HG02678 (cell line): ENCODE data around the gene LRP3.

ENCODE experiments used
- ATAC-seq: cut with Tn5 transposase; IDR thresholded peaks from one replicate; pipeline ENCODE4 v1.9.1; 2021; ENCODE audit warnings: mild to moderate bottlenecking, moderate library complexity; ENCODE audit not compliant: unreplicated experiment

The LRP3 gene

GRCh38 chr19:33251076-33251475, 56.9 kb downstream of the LRP3 start:
- ATAC-seq: no peak

GRCh38 chr19:33251526-33252090, 57.5 kb downstream of the LRP3 start:
- ATAC-seq: no peak

GRCh38 chr19:33252418-33252962, 58.4 kb downstream of the LRP3 start:
- ATAC-seq: no peak

GRCh38 chr19:33252971-33253370, 58.8 kb downstream of the LRP3 start:
- no peak for ATAC-seq

GRCh38 chr19:33254245-33254824, 60.2 kb downstream of the LRP3 start:
- no peak for ATAC-seq

GRCh38 chr19:33255781-33256180, 61.7 kb downstream of the LRP3 start:
- ATAC-seq: no peak

- no peak for ATAC-seq
Measured at GRCh38 chr19:33256261-33256660, 62.1 kb downstream of the LRP3 start.

- ATAC-seq: no peak
Measured at GRCh38 chr19:33257828-33258227, 63.7 kb downstream of the LRP3 start.
